HG03175 (cell line): Measurements from ENCODE around the gene ITGB7.

Experiments
- ATAC-seq: cut with Tn5 transposase; IDR thresholded peaks from one replicate; pipeline ENCODE4 v1.9.1; 2021; ENCODE audit warnings: mild to moderate bottlenecking, moderate library complexity; ENCODE audit not compliant: unreplicated experiment

The ITGB7 gene

DNA sequence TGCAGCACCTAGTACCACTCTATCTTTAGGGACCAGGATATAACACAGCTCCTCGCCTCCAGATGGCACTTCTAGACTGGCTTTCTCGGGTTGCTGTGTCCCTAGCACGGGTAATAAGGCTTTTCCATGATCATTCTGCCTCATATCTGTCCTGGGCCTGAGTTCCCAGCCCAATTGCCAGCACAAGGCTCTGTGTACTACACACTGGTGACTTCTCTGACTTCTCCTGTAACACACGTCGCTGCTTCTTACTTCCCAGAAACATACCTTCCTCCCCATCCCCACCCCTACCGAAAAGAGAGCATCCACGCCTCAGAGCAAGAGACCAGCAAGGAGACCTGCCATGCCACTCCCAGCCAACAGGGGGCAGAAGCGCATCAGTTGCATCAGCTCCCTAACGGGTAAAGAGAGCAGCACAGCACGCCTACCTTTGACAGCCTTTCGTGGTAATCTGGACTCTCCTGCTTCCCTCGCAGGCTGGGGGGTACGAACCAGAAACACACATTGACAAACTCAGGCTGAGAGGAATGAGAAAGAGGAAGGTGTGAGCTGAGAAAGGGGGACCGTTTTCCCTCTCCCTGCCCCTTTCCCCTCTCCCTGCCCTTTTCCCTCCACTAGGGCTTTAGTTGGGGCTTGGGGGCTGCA, 47.7 kb downstream of the ITGB7 start:
- ATAC-seq: peak; percentile 86

DNA sequence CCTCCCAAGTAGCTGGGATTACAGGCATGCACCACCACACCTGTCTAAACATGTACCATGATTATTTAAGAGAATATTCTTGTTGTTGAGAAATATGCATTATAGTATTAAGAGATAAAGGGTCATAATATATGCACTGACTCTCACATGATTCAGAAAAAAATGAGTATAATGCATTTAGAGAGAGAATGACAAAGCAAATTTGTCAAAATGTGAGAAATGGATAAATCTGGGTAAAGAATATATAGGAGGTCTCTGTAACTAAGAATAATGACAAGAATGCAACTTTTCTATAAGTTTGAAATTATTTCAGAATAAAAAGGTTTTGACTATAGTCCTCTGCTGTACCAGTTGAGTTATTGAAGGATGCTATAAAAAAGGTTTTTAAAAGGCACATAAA, 54.7 kb downstream of the ITGB7 start:
- no peak for ATAC-seq

DNA sequence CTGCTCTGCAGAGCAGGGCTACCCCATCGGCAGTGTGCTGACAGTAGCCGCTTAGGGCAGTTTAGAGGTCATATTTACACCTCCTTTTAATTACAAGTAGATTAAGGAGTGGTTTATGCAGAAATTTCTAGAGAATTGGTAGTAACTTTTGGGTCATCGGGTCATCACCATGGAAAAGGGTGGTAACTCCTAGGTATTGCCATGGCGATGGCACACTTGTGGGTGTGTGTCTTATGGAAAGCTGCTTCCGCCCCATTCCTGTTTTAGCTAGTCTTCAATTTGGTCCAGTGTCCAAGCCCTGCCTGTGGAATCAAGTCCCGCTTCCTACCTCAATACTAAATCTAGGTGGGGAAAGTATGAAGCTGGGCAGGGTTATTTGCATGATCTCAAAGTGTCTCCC, 56.0 kb downstream of the ITGB7 start:
- ATAC-seq: no peak

DNA sequence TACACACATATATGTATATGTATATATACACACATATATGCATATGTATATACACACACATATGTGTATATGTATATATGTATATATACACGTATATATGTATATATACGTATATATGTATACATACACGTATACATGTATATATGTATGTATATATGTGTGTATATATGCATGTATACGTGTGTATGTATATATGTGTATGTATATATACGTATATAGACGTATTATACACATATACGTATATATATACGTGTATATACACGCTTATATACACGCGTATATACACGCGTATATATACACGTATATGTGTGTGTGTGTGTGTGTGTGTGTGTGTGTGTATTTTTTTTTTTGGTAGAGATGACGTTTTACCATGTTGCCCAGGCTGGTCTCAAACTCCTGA, 59.4 kb downstream of the ITGB7 start:
- no peak for ATAC-seq

DNA sequence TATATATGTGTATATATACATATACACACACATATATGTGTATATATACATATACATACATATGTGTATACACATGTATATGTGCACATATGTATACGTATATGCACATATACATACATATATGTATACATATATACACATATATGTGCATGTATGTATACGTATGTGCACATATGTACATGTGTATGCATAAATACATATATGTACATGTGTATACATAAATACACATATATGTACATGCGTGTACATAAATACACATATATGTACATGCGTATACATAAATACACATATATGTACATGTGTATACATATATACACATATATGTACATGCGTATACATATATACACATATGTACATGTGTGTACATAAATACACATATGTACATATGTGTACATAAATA, 59.9 kb downstream of the ITGB7 start:
- no peak for ATAC-seq

DNA sequence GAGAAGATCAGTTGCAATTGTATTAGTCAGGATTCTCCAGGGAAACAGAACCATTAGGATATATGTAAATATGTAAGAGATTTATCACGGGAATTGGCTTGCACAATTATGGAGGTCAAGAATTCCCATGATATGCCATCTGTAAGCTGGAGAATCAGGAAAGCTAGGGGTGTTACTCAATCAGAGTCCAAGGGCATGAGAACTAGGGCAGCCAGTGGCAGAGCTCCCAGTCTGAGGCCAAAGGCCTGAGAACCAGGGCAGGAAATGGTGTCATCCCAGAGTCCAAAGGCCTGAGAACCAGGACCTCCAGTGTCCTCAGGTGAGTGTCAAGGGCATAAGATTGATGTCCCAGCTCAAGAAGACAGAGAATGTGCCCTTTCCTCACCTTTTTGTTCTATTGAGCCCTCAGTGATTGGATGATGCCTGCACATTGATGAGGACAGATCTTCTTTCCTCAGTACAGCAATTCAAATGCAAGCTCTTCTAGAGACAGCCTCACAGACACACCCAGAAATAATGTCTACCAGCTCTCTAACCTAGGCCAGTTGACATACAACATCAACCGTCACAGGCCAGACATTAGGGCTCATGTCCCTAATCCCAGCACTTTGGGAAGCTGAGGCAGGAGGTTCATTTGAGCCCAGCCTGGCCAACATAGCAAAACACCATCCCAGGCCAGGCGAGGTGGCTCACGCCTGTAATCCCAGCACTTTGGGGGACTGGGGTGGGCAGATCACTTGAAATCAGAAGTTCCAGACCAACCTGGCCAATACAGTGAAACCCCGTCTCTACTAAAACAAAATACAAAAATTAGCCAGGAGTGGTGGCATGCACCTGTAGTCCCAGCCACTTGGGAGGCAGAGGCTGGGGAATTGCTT, 61.4 kb downstream of the ITGB7 start:
- no peak for ATAC-seq

DNA sequence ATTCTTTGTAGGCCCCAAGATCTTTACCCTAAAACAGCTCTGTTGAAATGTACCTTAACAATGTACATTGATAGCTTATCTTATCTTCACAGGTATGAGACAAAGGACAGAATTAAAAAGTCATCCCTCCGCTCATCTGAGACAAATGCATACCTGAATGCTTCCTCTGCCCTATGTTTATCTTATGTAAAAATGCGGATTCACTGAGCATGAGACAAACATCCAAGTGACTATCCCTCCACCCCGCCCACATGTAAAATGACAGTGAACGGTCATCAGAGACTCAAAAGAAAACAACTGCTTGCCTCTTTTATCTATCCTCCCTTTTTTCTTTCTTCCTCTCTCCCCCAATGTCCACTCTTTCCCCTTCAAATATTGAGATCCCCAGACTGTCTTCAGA, 63.7 kb downstream of the ITGB7 start:
- no peak for ATAC-seq
